HepG2 (cell line): Measurements from ENCODE around the gene ACSS3. TPM values are rescaled to one million over a fixed set of nuclear protein-coding genes. Genes with fewer than 3 reads are reported as not detected.

Experiments used
- ATAC-seq: fragments of 200-7000 bp; cut with Tn5 transposase; 3 replicates; pipeline ENCODE4 v1.9.1; 2020; ENCODE audit warnings: mild to moderate bottlenecking, moderate library complexity
- BruUV-seq: library from RNA; stranded (reverse); fragments of 400-500 nt; replicated peaks from 2 replicates; lab custom pipeline; 2021; lab: Mats Ljungman, UMichigan
- CTCF ChIA-PET: fragments of 300-600 bp; formaldehyde crosslinking; extraction: SDS; loops from one replicate; lab custom pipeline; 2021; ENCODE audit warnings: low total read pairs, inconsistent platforms, low intra/inter-chr PET ratio; lab: Yijun Ruan, JAX
- POLR2A ChIA-PET: fragments of 350-600 bp; sonication (Branson Sonifier 250); formaldehyde crosslinking; loops from one replicate; lab custom pipeline; 2020; ENCODE audit warnings: antibody characterized with exemption, inconsistent platforms; lab: Yijun Ruan, JAX
- DNase-seq: peaks from one replicate; pipeline ENCODE4 v3.0.0-alpha.2; 2015; ENCODE audit warnings: low spot score
- FAIRE-seq: peaks from 3 replicates; lab custom pipeline; 2011; peaks lifted over from hg19 to GRCh38; lab: Jason Lieb, UNC
- H2AFZ ChIP-seq: one replicate; pipeline ENCODE4 v1.6.1; 2011; ENCODE audit warnings: low read length, inconsistent platforms
- H3K27ac ChIP-seq: fragments of 300-600 bp; 3 replicates; pipeline ENCODE4 v1.8.0; 2011; ENCODE audit warnings: mixed run types, mild to moderate bottlenecking, mixed read lengths, low read length, inconsistent platforms; ENCODE audit not compliant: insufficient read depth; ENCODE audit errors: extremely low read length
- H3K27me3 ChIP-seq, 2 experiments: fragments of 200-600 bp in 1 of 2; 2 replicates in 1 of 2; 3 replicates in 1 of 2; pipeline versions ENCODE4 v1.6.0 to v1.8.0; 2011; ENCODE audit warnings: low read length in 2 of 2, mild to moderate bottlenecking in 2 of 2, moderate library complexity in 2 of 2, inconsistent platforms in 1 of 2; ENCODE audit not compliant: insufficient read depth in 2 of 2, control insufficient read depth in 1 of 2
- H3K36me3 ChIP-seq, 2 experiments: fragments of 200-600 bp in 1 of 2; replicated peaks in 1 of 2; 2 replicates in 1 of 2; 3 replicates in 1 of 2; pipeline versions ENCODE4 v1.5.1 to v1.8.0; 2011; ENCODE audit warnings: low read length in 2 of 2, inconsistent platforms in 1 of 2; ENCODE audit not compliant: insufficient read depth in 2 of 2, control insufficient read depth in 1 of 2
- H3K4me1 ChIP-seq: 2 replicates; pipeline ENCODE4 v1.5.1; 2012; ENCODE audit warnings: low read length, inconsistent platforms; ENCODE audit not compliant: insufficient read depth
- H3K4me2 ChIP-seq: 2 replicates; pipeline ENCODE4 v1.6.0; 2011; ENCODE audit warnings: low read depth, low read length, inconsistent platforms
- H3K4me3 ChIP-seq, 3 experiments: fragments of 200-600 bp in 1 of 3; sonication (generic), shearing (Covaris generic) in 1 of 3; replicated peaks in 1 of 3; 2 replicates each; pipeline ENCODE4 v1.5.1; 2011 to 2016; ENCODE audit warnings: low read length in 3 of 3, inconsistent platforms in 2 of 3, low read depth in 2 of 3, mild to moderate bottlenecking in 2 of 3, control low read depth in 1 of 3, mixed read lengths in 1 of 3; ENCODE audit not compliant: insufficient read depth in 1 of 3
- H3K79me2 ChIP-seq: one replicate; pipeline ENCODE4 v1.6.1; 2011; ENCODE audit warnings: low read length, inconsistent platforms; ENCODE audit not compliant: insufficient read depth
- H3K9ac ChIP-seq: 2 replicates; pipeline ENCODE4 v1.6.0; 2011; ENCODE audit warnings: mild to moderate bottlenecking, low read depth, low read length, inconsistent platforms; ENCODE audit not compliant: insufficient read depth
- H3K9me3 ChIP-seq: 2 replicates; pipeline ENCODE4 v1.5.1; 2012; ENCODE audit warnings: mild to moderate bottlenecking, low read length
- H4K20me1 ChIP-seq: 2 replicates; pipeline ENCODE4 v1.6.0; 2011; ENCODE audit warnings: inconsistent platforms, mild to moderate bottlenecking, low read length, moderate library complexity; ENCODE audit not compliant: insufficient read depth
- DZIP1 ChIP-seq: sonication (generic); formaldehyde crosslinking; IDR thresholded peaks from 2 replicates; pipeline ENCODE4 v1.5.0; 2020; ENCODE audit warnings: mild to moderate bottlenecking, missing genetic modification reagents
- ELF1 ChIP-seq: sonication (generic); formaldehyde crosslinking; IDR thresholded peaks from 2 replicates; pipeline ENCODE4 v1.4.0; 2020; ENCODE audit warnings: missing genetic modification reagents
- GLMP ChIP-seq: sonication (generic); formaldehyde crosslinking; IDR thresholded peaks from 2 replicates; pipeline ENCODE4 v1.9.0; 2021; ENCODE audit warnings: missing genetic modification reagents, mild to moderate bottlenecking, borderline replicate concordance
- IRX3 ChIP-seq: sonication (generic); formaldehyde crosslinking; IDR thresholded peaks from 2 replicates; pipeline ENCODE4 v1.8.1; 2023; ENCODE audit warnings: mild to moderate bottlenecking, low read depth, missing genetic modification reagents, borderline replicate concordance
- MTA3 ChIP-seq: sonication (generic); formaldehyde crosslinking; IDR thresholded peaks from 2 replicates; pipeline ENCODE4 v1.4.0; 2020; ENCODE audit warnings: missing genetic modification reagents
- TCF7L2 ChIP-seq: IDR thresholded peaks from 2 replicates; pipeline ENCODE4 v1.6.1; 2011; ENCODE audit warnings: mild to moderate bottlenecking, low read depth, low read length, moderate library complexity
- ZBTB10 ChIP-seq: sonication (generic); formaldehyde crosslinking; IDR thresholded peaks from 2 replicates; pipeline ENCODE4 v1.4.0; 2020; ENCODE audit warnings: missing genetic modification reagents, borderline replicate concordance
- ZNF274 ChIP-seq: sonication (generic); formaldehyde crosslinking; IDR thresholded peaks from 2 replicates; pipeline ENCODE4 v1.5.1; 2020; ENCODE audit warnings: mild to moderate bottlenecking, missing genetic modification reagents
- ZNF639 ChIP-seq: conservative IDR thresholded peaks from 2 replicates; pipeline ENCODE4 v1.6.1; 2018; ENCODE audit warnings: missing genetic modification reagents
- ZSCAN5A ChIP-seq: sonication (generic); formaldehyde crosslinking; IDR thresholded peaks from 2 replicates; pipeline ENCODE4 v1.8.0; 2022; ENCODE audit warnings: mild to moderate bottlenecking, missing genetic modification reagents, borderline replicate concordance
- WGBS: methylation state at CpG from one replicate; pipeline ENCODE4 v1.1.6; 2017; ENCODE audit warnings: low lambda C conversion rate; 5-methylcytosine and 5-hydroxymethylcytosine counted together
- in situ Hi-C: cut with HindIII; loops from 2 replicates; pipeline ENCODE4 v1.10.0; 2017; ENCODE audit warnings: low pct_unique_long_range_greater_than_20kb; ENCODE audit not compliant: extremely low pct_ligation_motif_present
- intact Hi-C: fragments of 100-400 bp; cut with micrococcal nuclease; formaldehyde crosslinking; loops from one replicate; pipeline ENCODE4 v1.10.0; 2022; ENCODE audit not compliant: unreplicated experiment
- polyA plus RNA-seq, 8 experiments: library from polyadenylated mRNA; depleted of rRNA in 3 of 8; stranded (reverse) in 7 of 8; unstranded in 1 of 8; fragments of >200 nt; fragmentation: Illumina TruSeq in 4 of 8; extraction: Trizol in 4 of 8; gene quantifications; 2 replicates each; pipeline versions ENCODE4 v1.2.1 to v1.2.3, GENCODE V29; 2011 to 2016; ENCODE audit warnings: low read depth in 4 of 8, missing spikeins in 1 of 8, mixed read lengths in 1 of 8; ENCODE audit not compliant: insufficient read depth in 1 of 8
- total RNA-seq, 5 experiments: library from RNA; depleted of rRNA; stranded (reverse); fragments of >200 nt; fragmentation: Illumina TruSeq; extraction: Trizol; gene quantifications; 2 replicates each; pipeline ENCODE4 v1.2.3, GENCODE V29; 2016; ENCODE audit warnings: low read depth in 1 of 5

The ACSS3 gene
- total and polyA plus RNA-seq, 2 of the 13 experiments (the other 11 are each of a cell fraction or from before 2014, with no cell fraction given) = 79.5 to 86.3 TPM

GRCh38 chr12:81296556-81297305 is 218.9 kb downstream of the ACSS3 start (continued):
- no peak for TF ChIP-seq GLMP (CRISPR knock-in tag)
- no peak for TF ChIP-seq ZBTB10 (CRISPR knock-in tag)
- TF ChIP-seq ZNF274 (CRISPR knock-in tag) = no peak
- TF ChIP-seq, all 625 proteins: peak for 0

- H3K4me3 ChIP-seq = no peak overlapping the region
- no peak overlapping the region for H3K27ac ChIP-seq
- H3K9ac ChIP-seq = no peak overlapping the region
- H2AFZ ChIP-seq = no peak overlapping the region
- ChIA-PET POLR2A (no interaction called here), CTCF (no interaction called here)
- WGBS = 9% methylated on average over 3 of the region's 3 CpGs
- in situ Hi-C loops (no loop called here), intact Hi-C loops (no loop called here)
- BruUV-seq = no TSS peak
- no peak overlapping the region for H3K4me2 ChIP-seq
- FAIRE-seq (no peak), DNase-seq (no peak), ATAC-seq (no peak)
- no peaks in the 10 kb centered on the region for H3K79me2 ChIP-seq
- H4K20me1 ChIP-seq = no peaks in the 10 kb centered on the region
- TF ChIP-seq MTA3 (CRISPR knock-in tag) = no peak
- TF ChIP-seq DZIP1 (CRISPR knock-in tag) = no peak
- TF ChIP-seq TCF7L2 = no peak
- TF ChIP-seq ELF1 (CRISPR knock-in tag) = no peak
- TF ChIP-seq ZSCAN5A (CRISPR knock-in tag) = no peak
- TF ChIP-seq IRX3 = no peak
- TF ChIP-seq ZNF639 (CRISPR knock-in tag) = no peak
- H3K9me3 ChIP-seq = no peaks in the 10 kb centered on the region
- no peaks in the 10 kb centered on the region for H3K4me1 ChIP-seq
- H3K27me3 ChIP-seq = no peaks in the 10 kb centered on the region
- no peaks in the 10 kb centered on the region for H3K36me3 ChIP-seq
Observed at GRCh38 chr12:81297601-81298000, 219.7 kb downstream of the ACSS3 start.
